Fibroblast of pulmonary artery (primary cell): Measurements from ENCODE around the gene SLC26A11.
"Not testable (repeated sequence)": the region's sequence is repeated elsewhere in the genome, so short reads cannot be mapped to it uniquely, and the experiment has no call there.

Experiments used
- DNase-seq: peaks from one replicate; pipeline ENCODE4 v3.0.0-alpha.2; 2010; ENCODE audit warnings: low read depth
- H3K4me3 ChIP-seq: replicated peaks from 2 replicates; pipeline ENCODE4 v1.5.1; 2011; ENCODE audit warnings: low read depth, mild to moderate bottlenecking, control low read depth, low read length, moderate library complexity
- TF ChIP-seq, protein P1 (sequence below): IDR thresholded peaks from 2 replicates; pipeline ENCODE4 v1.5.1; 2011; ENCODE audit warnings: mild to moderate bottlenecking, control low read depth, low read length, inconsistent platforms; ENCODE audit errors: missing control alignments

The SLC26A11 gene

DNA sequence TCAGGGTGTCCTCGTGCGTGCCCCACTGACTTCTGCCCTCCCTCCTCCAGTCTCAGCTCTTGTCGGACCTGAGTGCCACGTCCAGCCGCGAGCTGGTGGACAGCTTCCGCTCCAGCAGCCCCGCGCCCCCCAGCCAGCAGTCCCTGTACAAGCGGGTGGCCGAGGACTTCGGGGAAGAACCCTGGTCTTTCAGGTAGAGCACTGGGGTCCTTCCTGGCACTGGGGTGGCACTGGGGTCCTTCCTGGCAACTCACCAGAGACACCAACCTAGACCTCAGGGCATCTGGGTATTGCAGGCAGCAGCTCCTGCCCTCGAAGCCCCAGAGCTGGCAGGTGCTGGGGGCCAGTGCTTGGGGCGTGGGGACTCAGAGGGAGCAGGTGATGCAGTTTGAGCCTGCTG lies 25.1 kb upstream of the SLC26A11 start:
- no peak for DNase-seq

DNA sequence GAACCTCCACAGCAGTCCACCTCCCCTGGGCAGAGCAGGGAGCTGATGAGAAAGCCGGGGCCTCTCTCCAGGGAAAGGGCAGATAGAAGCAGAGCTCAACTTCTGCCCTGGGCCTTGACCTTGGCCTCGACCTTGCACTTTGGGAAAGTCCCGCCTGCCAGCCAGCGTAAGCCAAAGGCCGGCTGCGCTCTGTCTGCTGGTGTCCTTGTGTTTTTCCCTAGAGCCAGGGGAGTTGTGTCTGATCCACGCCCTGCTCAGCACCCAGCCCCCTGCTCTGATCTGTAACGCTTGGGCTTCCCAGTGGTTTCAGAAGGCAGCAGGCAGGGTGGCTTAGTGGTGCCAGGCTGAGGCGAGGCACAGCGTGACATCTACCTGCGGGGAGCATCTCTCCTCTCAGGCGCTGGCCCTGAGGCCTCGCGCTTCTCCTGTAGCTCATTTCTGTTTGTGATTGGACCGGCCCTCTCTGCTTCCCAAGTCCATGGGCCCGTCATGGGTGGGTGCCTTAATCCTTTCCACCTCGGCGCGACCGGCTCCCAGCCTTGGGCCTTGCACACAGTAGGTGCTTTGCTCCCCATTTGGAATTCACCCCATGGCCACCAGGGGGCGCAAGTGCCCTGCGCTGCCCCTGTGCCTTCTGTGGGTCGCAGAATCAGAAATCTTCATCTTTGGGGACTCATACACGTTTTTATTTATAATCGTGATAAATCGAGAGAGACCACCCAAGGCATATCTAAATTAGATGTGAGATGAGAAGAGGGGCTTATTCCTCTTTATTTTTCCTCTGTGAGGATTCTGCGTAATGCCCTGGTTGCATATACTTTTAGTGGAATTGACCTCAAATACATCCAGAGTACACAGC lies 24.3 kb upstream of the SLC26A11 start:
- TF ChIP-seq, protein P1, sequence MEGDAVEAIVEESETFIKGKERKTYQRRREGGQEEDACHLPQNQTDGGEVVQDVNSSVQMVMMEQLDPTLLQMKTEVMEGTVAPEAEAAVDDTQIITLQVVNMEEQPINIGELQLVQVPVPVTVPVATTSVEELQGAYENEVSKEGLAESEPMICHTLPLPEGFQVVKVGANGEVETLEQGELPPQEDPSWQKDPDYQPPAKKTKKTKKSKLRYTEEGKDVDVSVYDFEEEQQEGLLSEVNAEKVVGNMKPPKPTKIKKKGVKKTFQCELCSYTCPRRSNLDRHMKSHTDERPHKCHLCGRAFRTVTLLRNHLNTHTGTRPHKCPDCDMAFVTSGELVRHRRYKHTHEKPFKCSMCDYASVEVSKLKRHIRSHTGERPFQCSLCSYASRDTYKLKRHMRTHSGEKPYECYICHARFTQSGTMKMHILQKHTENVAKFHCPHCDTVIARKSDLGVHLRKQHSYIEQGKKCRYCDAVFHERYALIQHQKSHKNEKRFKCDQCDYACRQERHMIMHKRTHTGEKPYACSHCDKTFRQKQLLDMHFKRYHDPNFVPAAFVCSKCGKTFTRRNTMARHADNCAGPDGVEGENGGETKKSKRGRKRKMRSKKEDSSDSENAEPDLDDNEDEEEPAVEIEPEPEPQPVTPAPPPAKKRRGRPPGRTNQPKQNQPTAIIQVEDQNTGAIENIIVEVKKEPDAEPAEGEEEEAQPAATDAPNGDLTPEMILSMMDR, result peak; percentile 85
- DNase-seq, result peak; percentile 15

More for the DNA sequence above, 25.1 kb upstream of the SLC26A11 start:
- H3K4me3 ChIP-seq, result no peak overlapping the region
- TF ChIP-seq, protein P1, result no peak

DNA sequence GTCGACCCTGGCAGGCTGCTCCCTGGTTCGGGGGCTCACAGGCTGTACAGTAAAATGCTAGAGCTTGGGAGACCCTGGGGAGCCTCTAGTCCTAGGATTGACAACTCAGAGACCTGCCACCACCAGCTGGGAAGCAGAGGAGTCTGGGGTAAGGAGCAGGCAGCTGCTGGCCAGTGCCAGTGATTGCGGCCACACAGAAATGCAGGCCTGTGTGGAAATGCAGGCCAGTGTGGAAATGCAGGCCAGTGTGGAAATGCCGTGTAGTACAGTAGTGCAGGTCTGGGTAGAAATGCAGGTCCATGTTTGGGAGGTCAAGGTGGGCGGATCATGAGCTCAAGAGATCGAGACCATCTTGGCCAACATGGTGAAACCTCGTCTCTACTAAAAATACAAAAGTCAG lies 23.6 kb upstream of the SLC26A11 start:
- no peak for DNase-seq
- TF ChIP-seq, protein P1, result no peak
- H3K4me3 ChIP-seq, result no peak overlapping the region

More for the DNA sequence above, 24.3 kb upstream of the SLC26A11 start:
- no peak overlapping the region for H3K4me3 ChIP-seq

GRCh38 chr17:80198144-80198661 lies 22.0 kb upstream of the SLC26A11 start:
- TF ChIP-seq, protein P1, result no peak
- peak; percentile 13 for DNase-seq
- no peak overlapping the region for H3K4me3 ChIP-seq

GRCh38 chr17:80199295-80199694 lies 20.9 kb upstream of the SLC26A11 start:
- not testable (repeated sequence) for DNase-seq, H3K4me3 ChIP-seq

DNA sequence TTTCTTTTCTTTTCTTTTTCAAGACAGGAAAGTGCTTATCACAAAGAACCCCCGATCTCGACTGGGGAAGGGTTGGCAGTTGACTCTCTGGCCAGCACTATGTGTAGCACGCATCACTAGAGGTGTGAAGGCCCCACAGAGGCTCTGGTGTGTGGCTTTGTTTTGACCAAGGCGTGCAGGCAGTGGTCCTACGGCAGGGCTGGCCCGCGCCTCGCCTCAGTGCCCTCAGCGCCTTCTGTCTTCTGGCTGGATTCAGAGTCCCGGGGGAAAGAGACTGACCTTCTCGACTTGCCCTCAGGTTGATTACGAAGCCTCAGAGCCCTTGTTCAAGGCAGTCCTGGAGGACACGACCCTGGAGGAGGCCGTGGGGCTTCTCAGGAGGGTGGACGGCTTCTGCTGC lies 18.8 kb upstream of the SLC26A11 start:
- TF ChIP-seq, protein P1, result no peak
- no peak for DNase-seq
- H3K4me3 ChIP-seq, result no peak overlapping the region

DNA sequence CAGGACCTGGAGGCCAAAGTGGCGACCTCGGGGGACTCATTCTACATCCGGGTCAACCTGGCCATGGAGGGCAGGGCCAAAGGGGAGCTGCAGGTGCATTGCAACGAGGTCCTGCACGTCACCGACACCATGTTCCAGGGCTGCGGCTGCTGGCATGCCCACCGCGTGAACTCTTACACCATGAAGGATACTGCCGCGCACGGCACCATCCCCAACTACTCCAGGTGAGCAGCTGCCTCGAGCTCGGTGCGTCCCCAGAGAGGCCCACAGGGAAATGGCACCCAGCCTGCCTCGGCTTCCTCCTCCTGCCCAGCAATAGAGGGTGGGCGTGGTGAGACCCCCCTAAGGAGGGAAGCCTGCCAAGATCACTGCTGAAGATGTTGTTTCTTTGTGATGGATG lies 18.0 kb upstream of the SLC26A11 start:
- DNase-seq, result no peak
- TF ChIP-seq, protein P1, result no peak
- no peak overlapping the region for H3K4me3 ChIP-seq
